Spleen (tissue), 7 donors: ENCODE data around the gene GNAI2.

Source experiments
- POLR2A ChIP-seq, 3 donors: fragments of 450-650 bp; IDR thresholded peaks; one replicate each; pipeline ENCODE4 v1.5.1; 2017; ENCODE audit warnings: antibody characterized with exemption in 3 of 3, mild to moderate bottlenecking in 1 of 3
- TF ChIP-seq, protein P1 (sequence below), 11 experiments: fragments of 200-600 bp in 7 of 11; fragments of 450-650 bp in 4 of 11; sonication (generic) in 4 of 11; IDR thresholded peaks in 8 of 11; conservative IDR thresholded peaks in 3 of 11; 1 replicate in 7 of 11; 2 replicates in 4 of 11; pipeline versions ENCODE4 v1.4.0 to v1.8.0; 2016 to 2021; ENCODE audit warnings: antibody characterized with exemption in 11 of 11, inconsistent platforms in 4 of 11, mild to moderate bottlenecking in 1 of 11
- donor health status: DM: no; HTN: no; CAD: no; lungs with moderate emphysema.
- donor health status: DM: no; HTN: no; CAD: no.
- donor health status: DM: no; HTN: no; CAD: no.

DNA sequence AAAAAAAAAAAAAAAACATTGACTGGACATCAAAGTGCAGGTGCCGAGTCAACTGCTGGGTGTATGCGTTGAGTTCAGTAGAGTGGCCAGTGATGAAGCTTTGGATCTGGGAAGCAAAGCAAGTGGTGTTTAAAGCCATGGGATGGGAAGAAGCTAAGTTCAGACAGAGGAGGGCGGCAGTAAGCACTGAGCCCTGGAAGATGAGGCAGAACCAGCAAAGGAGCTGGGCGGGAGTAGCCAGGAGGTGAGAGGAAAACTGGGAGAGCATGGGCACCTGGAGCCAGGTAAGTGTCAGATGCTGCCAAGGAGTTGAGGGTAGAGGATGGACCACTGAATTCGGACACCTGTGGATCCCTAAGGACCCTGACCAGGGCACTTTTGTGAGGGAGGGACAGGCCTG, 11.4 kb upstream of the GNAI2 start:
- no peak for TF ChIP-seq POLR2A (IDR thresholded peaks at IDR 0.05)
- TF ChIP-seq, protein P1, sequence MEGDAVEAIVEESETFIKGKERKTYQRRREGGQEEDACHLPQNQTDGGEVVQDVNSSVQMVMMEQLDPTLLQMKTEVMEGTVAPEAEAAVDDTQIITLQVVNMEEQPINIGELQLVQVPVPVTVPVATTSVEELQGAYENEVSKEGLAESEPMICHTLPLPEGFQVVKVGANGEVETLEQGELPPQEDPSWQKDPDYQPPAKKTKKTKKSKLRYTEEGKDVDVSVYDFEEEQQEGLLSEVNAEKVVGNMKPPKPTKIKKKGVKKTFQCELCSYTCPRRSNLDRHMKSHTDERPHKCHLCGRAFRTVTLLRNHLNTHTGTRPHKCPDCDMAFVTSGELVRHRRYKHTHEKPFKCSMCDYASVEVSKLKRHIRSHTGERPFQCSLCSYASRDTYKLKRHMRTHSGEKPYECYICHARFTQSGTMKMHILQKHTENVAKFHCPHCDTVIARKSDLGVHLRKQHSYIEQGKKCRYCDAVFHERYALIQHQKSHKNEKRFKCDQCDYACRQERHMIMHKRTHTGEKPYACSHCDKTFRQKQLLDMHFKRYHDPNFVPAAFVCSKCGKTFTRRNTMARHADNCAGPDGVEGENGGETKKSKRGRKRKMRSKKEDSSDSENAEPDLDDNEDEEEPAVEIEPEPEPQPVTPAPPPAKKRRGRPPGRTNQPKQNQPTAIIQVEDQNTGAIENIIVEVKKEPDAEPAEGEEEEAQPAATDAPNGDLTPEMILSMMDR (IDR thresholded peaks at IDR 0.05 in 8 of 11, conservative IDR thresholded peaks at IDR 0.05 in 3 of 11) = no peak
